Chondrocyte (in vitro differentiated cells): ENCODE data around the gene PLA2G4E. TPM values are rescaled to one million over a fixed set of nuclear protein-coding genes. Genes with fewer than 3 reads are reported as not detected.

Experiments used
- DNase-seq: peaks from one replicate; pipeline ENCODE4 v3.0.0; 2021; ENCODE audit warnings: mixed read lengths, low spot score
- H3K27ac Mint-ChIP-seq: one replicate; pipeline ENCODE4 v1.8.0; 2021; ENCODE audit warnings: mild to moderate bottlenecking, moderate library complexity, mixed read lengths; ENCODE audit not compliant: unreplicated experiment
- H3K27me3 Mint-ChIP-seq: 2 replicates; pipeline ENCODE4 v1.8.0; 2021; ENCODE audit warnings: low read depth, mixed read lengths
- H3K36me3 Mint-ChIP-seq: 2 replicates; pipeline ENCODE4 v1.8.0; 2021; ENCODE audit warnings: low read depth, mixed read lengths
- H3K4me1 Mint-ChIP-seq: 2 replicates; pipeline ENCODE4 v1.8.0; 2021; ENCODE audit warnings: low read depth, mild to moderate bottlenecking, mixed read lengths
- H3K4me3 Mint-ChIP-seq: one replicate; pipeline ENCODE4 v1.8.0; 2021; ENCODE audit warnings: mild to moderate bottlenecking, moderate library complexity, mixed read lengths; ENCODE audit not compliant: unreplicated experiment
- H3K9me3 Mint-ChIP-seq: 2 replicates; pipeline ENCODE4 v1.8.0; 2021; ENCODE audit warnings: low read depth, mixed read lengths
- CTCF ChIP-seq: fragments of 200-600 bp; sonication (generic); IDR thresholded peaks from 2 replicates; pipeline ENCODE4 v1.5.0; 2021; ENCODE audit warnings: antibody characterized with exemption, mild to moderate bottlenecking, moderate library complexity
- total RNA-seq: library from RNA; stranded (reverse); gene quantifications from 3 replicates; pipeline ENCODE4 v1.2.1, GENCODE V29; 2021

Gene PLA2G4E
- total RNA-seq, 1 donor from 2014 or later, result not detected

GRCh38 chr15:42050484-42051255, 29.8 kb upstream of the PLA2G4E start:
- DNase-seq, result no peak
- no peaks in the 10 kb centered on the region for H3K36me3 Mint-ChIP-seq
- no peak overlapping the region for H3K4me3 Mint-ChIP-seq
- H3K27me3 Mint-ChIP-seq, result peaks cover 16% of the 10 kb centered on the region
- TF ChIP-seq CTCF, result no peak
- H3K27ac Mint-ChIP-seq, result no peak overlapping the region
- H3K9me3 Mint-ChIP-seq, result no peaks in the 10 kb centered on the region
- peaks cover 6% of the 10 kb centered on the region for H3K4me1 Mint-ChIP-seq

- Mint-ChIP-seq H3K36me3 (no peaks in the 10 kb centered on the region), H3K27me3 (peaks cover 19% of the 10 kb centered on the region), H3K4me1 (peaks cover 3% of the 10 kb centered on the region)
These were observed 28.0 kb upstream of the PLA2G4E start for GRCh38 chr15:42048821-42049200.

DNA sequence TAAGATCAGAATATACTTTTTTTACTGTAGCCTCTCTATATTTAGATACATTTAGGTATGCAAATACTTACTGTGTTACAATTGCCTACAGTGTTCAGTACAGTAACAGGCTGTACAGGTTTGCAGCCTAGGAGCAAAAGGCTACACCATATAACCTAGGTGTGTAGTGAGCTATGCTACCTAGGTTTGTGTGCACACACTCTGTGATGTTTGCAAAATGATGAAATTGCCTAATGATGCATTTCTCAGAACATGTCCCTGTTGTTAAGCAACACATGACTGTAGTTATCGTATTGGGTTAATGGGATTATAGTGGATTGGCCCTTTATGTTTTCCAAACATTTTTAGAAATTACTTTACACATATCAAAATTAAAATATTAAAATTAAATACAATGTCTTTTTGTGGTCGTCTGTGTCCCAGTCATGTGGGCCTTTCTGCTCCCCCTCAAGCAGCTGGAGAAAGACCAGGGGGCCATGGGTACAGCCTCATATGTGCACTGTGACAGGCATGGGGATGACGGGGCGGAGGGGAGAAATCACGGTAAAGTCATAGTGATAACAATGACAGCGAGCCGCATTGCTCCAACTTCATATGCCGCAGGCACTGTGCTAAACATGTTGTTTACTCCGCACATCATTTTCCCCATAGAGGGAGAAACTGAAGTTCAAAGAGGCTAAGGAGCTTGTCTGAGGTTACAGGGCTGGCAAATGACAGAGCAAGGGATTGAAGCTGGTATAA, 27.4 kb upstream of the PLA2G4E start:
- no peak for TF ChIP-seq CTCF
- no peak for DNase-seq
- Mint-ChIP-seq H3K4me1 (peaks cover 3% of the 10 kb centered on the region), H3K4me3 (no peak overlapping the region), H3K27ac (no peak overlapping the region), H3K27me3 (peaks cover 19% of the 10 kb centered on the region), H3K36me3 (no peaks in the 10 kb centered on the region), H3K9me3 (no peaks in the 10 kb centered on the region)

More at GRCh38 chr15:42048821-42049200, 28.0 kb upstream of the PLA2G4E start:
- Mint-ChIP-seq H3K27ac (no peak overlapping the region), H3K9me3 (no peaks in the 10 kb centered on the region), H3K4me3 (no peak overlapping the region)
- no peak for DNase-seq
- no peak for TF ChIP-seq CTCF

DNA sequence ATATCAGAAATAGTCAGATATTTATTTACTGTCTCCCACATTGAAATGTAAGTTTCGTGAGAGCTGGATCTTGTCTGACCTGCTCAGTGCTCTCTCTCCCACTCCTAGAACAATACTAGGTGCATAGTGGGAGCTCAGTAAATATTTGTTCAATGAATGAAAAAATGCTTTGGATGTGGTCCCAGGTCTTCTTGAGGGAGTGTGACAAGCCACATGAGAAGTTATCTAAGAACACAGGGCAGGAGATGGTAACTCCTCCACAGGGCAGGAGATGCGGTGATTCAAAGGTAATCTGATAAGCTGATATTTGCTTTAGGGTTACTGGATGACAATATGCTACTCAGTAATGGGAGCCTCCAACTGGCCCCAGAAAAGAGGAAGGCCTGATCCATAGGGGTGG, 25.8 kb upstream of the PLA2G4E start:
- Mint-ChIP-seq H3K27ac (no peak overlapping the region), H3K36me3 (no peaks in the 10 kb centered on the region), H3K9me3 (no peaks in the 10 kb centered on the region), H3K4me3 (no peak overlapping the region), H3K4me1 (peaks cover 3% of the 10 kb centered on the region), H3K27me3 (peaks cover 19% of the 10 kb centered on the region)
- no peak for TF ChIP-seq CTCF
- no peak for DNase-seq

DNA sequence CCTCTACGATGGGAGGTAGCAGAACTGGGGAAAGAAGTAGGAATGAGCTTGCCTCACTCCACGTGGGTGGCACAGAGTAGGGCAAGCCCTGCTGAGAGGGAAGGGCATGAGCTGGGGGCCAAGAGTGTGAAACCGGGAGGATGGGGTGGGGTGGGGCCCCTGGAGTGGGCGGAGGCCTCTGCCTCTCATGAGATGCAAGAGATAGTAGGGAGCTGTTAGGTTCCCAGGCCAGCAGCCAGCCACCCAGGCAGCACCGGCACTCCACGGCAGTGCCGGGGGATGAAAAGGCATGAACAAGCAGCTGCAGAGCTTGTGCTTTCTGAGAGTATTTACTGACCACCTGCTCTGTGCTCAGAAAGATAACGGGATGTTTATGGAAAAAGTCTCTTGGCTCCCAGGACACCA, 24.4 kb upstream of the PLA2G4E start:
- no peak overlapping the region for H3K4me3 Mint-ChIP-seq
- no peak for TF ChIP-seq CTCF
- no peaks in the 10 kb centered on the region for H3K4me1 Mint-ChIP-seq
- H3K9me3 Mint-ChIP-seq, result no peaks in the 10 kb centered on the region
- no peak for DNase-seq
- no peaks in the 10 kb centered on the region for H3K36me3 Mint-ChIP-seq
- H3K27ac Mint-ChIP-seq, result no peak overlapping the region
- peaks cover 16% of the 10 kb centered on the region for H3K27me3 Mint-ChIP-seq
